OCI-LY1 (cell line): ENCODE measurements around the gene SHMT2.

Source experiments
- H2AFZ ChIP-seq: fragments of 200-600 bp; sonication (generic), shearing (Covaris generic); 2 replicates; pipeline ENCODE4 v1.6.0; 2014; ENCODE audit warnings: antibody characterized with exemption, mild to moderate bottlenecking, low read length
- H3F3A ChIP-seq: fragments of 200-600 bp; sonication (generic), shearing (Covaris generic); 2 replicates; pipeline ENCODE4 v1.6.0; 2014; ENCODE audit warnings: mild to moderate bottlenecking, antibody characterized with exemption, low read length, moderate library complexity; ENCODE audit not compliant: insufficient read depth
- H3K27ac ChIP-seq: fragments of 200-600 bp; sonication (generic); 2 replicates; pipeline ENCODE4 v1.5.1; 2014; ENCODE audit warnings: low read length, mixed run types, mild to moderate bottlenecking, low read depth; ENCODE audit not compliant: poor library complexity, severe bottlenecking
- H3K27me3 ChIP-seq: fragments of 200-600 bp; sonication (generic); 2 replicates; pipeline ENCODE4 v1.6.0; 2014; ENCODE audit warnings: antibody characterized with exemption, mild to moderate bottlenecking, low read length, moderate library complexity; ENCODE audit not compliant: insufficient read depth
- H3K36me3 ChIP-seq: fragments of 200-600 bp; sonication (generic); 2 replicates; pipeline ENCODE4 v1.6.1; 2014; ENCODE audit warnings: mild to moderate bottlenecking, antibody characterized with exemption, low read length, moderate library complexity, mixed read lengths; ENCODE audit not compliant: insufficient read depth
- H3K4me1 ChIP-seq: fragments of 200-600 bp; sonication (generic); 2 replicates; pipeline ENCODE4 v1.5.1; 2014; ENCODE audit warnings: mild to moderate bottlenecking, low read length, moderate library complexity; ENCODE audit not compliant: insufficient read depth, severe bottlenecking
- H3K4me2 ChIP-seq: fragments of 200-600 bp; sonication (generic), shearing (Covaris generic); 2 replicates; pipeline ENCODE4 v1.6.1; 2014; ENCODE audit warnings: low read length
- H3K4me3 ChIP-seq: fragments of 200-600 bp; sonication (generic); 2 replicates; pipeline ENCODE4 v1.5.1; 2014; ENCODE audit warnings: low read length, low read depth, mild to moderate bottlenecking, mixed read lengths; ENCODE audit not compliant: poor library complexity, severe bottlenecking
- H3K79me2 ChIP-seq: fragments of 200-600 bp; shearing (Covaris generic); 2 replicates; pipeline ENCODE4 v1.6.1; 2016; ENCODE audit warnings: mixed run types, low read length, mixed read lengths; ENCODE audit not compliant: insufficient read depth
- H3K9ac ChIP-seq: fragments of 200-600 bp; sonication (generic), shearing (Covaris generic); 2 replicates; pipeline ENCODE4 v1.6.1; 2014; ENCODE audit warnings: mild to moderate bottlenecking, low read length, mixed read lengths
- H3K9me2 ChIP-seq: fragments of 200-600 bp; sonication (generic), shearing (Covaris generic); 2 replicates; pipeline ENCODE4 v1.6.1; 2014; ENCODE audit warnings: low read depth, mild to moderate bottlenecking, low read length, mixed read lengths
- H3K9me3 ChIP-seq: fragments of 200-600 bp; shearing (Covaris generic); 2 replicates; pipeline ENCODE4 v1.6.1; 2014; ENCODE audit warnings: low read length, mixed read lengths
- H4K20me1 ChIP-seq: fragments of 200-600 bp; sonication (generic), shearing (Covaris generic); 2 replicates; pipeline ENCODE4 v1.6.0; 2016; ENCODE audit warnings: mild to moderate bottlenecking, low read length; ENCODE audit not compliant: insufficient read depth
- CTCF ChIP-seq: fragments of 200-600 bp; sonication (generic), shearing (Covaris generic); IDR thresholded peaks from 2 replicates; pipeline ENCODE4 v1.5.1; 2017; ENCODE audit warnings: mild to moderate bottlenecking, antibody characterized with exemption, low read length, moderate library complexity, mixed read lengths
- EZH2 ChIP-seq: fragments of 200-600 bp; sonication (generic), shearing (Covaris generic); IDR thresholded peaks from 2 replicates; pipeline ENCODE4 v1.8.0; 2017; ENCODE audit warnings: borderline replicate concordance, mixed run types, mild to moderate bottlenecking, antibody characterized with exemption, low read length, moderate library complexity, mixed read lengths

The SHMT2 gene

GRCh38 chr12:57192920-57193319 is 36.6 kb upstream of the SHMT2 start:
- TF ChIP-seq EZH2 (no peak), CTCF (no peak)
- H3K4me2 ChIP-seq: no peak overlapping the region
- H3K79me2 ChIP-seq: no peaks in the 10 kb centered on the region
- H3K4me1 ChIP-seq: peaks cover 21% of the 10 kb centered on the region
- H3K27me3 ChIP-seq: peaks cover 17% of the 10 kb centered on the region; the same call in 1 of the 2 replicates
- H2AFZ ChIP-seq: no peak overlapping the region
- H3K9me3 ChIP-seq: no peaks in the 10 kb centered on the region
- no peak overlapping the region for H3K4me3 ChIP-seq
- no peak overlapping the region for H3K27ac ChIP-seq
- no peaks in the 10 kb centered on the region for H3K9me2 ChIP-seq
- no peak overlapping the region for H3K9ac ChIP-seq
- H4K20me1 ChIP-seq: no peaks in the 10 kb centered on the region
- H3F3A ChIP-seq: no peaks in the 10 kb centered on the region
- H3K36me3 ChIP-seq: no peaks in the 10 kb centered on the region

- H3K27ac ChIP-seq: no peak overlapping the region
- H3K79me2 ChIP-seq: no peaks in the 10 kb centered on the region
- H3K4me3 ChIP-seq: no peak overlapping the region
- peaks cover 21% of the 10 kb centered on the region for H3K4me1 ChIP-seq
- no peaks in the 10 kb centered on the region for H3K36me3 ChIP-seq
- no peaks in the 10 kb centered on the region for H4K20me1 ChIP-seq
- H3K4me2 ChIP-seq: no peak overlapping the region; the same call in 1 of the 2 replicates
- no peaks in the 10 kb centered on the region for H3F3A ChIP-seq
- no peak overlapping the region for H2AFZ ChIP-seq
- no peak overlapping the region for H3K9ac ChIP-seq
- H3K9me2 ChIP-seq: no peaks in the 10 kb centered on the region
- TF ChIP-seq EZH2: no peak
- TF ChIP-seq CTCF: no peak
- peaks cover 24% of the 10 kb centered on the region; the same call in 1 of the 2 replicates for H3K27me3 ChIP-seq
- H3K9me3 ChIP-seq: no peaks in the 10 kb centered on the region
Observed at GRCh38 chr12:57193706-57194245, 35.7 kb upstream of the SHMT2 start.

- no peak overlapping the region for H2AFZ ChIP-seq
- no peaks in the 10 kb centered on the region for H3K79me2 ChIP-seq
- no peak for TF ChIP-seq EZH2
- peak; percentile 15; the same call in 1 of the 2 replicates for TF ChIP-seq CTCF
- no peak overlapping the region for H3K27ac ChIP-seq
- H3K9me2 ChIP-seq: no peaks in the 10 kb centered on the region
- H3K9me3 ChIP-seq: no peaks in the 10 kb centered on the region
- H3K27me3 ChIP-seq: peaks cover 28% of the 10 kb centered on the region; the same call in 1 of the 2 replicates
- H3K4me3 ChIP-seq: no peak overlapping the region
- no peaks in the 10 kb centered on the region for H3F3A ChIP-seq
- peaks cover 21% of the 10 kb centered on the region for H3K4me1 ChIP-seq
- H3K9ac ChIP-seq: no peak overlapping the region
- no peaks in the 10 kb centered on the region for H4K20me1 ChIP-seq
- H3K4me2 ChIP-seq: no peak overlapping the region; the same call in 1 of the 2 replicates
- no peaks in the 10 kb centered on the region for H3K36me3 ChIP-seq
Observed at GRCh38 chr12:57194253-57194652, 35.3 kb upstream of the SHMT2 start.
